Testis (tissue), 3 donors: ENCODE results near the gene COL15A1. TPM values are rescaled to one million over a fixed set of nuclear protein-coding genes. Genes with fewer than 3 reads are reported as not detected.

ENCODE experiments used
- DNase-seq: peaks from one replicate; pipeline ENCODE4 v3.0.0-alpha.2; 2019
- H3K27ac ChIP-seq, 2 donors: fragments of 200-600 bp; sonication (generic); one replicate each; pipeline ENCODE4 v1.5.1; 2019
- H3K27me3 ChIP-seq: fragments of 200-600 bp; sonication (generic); one replicate; pipeline ENCODE4 v1.5.1; 2019
- H3K36me3 ChIP-seq: fragments of 200-600 bp; sonication (generic); one replicate; pipeline ENCODE4 v1.5.1; 2017; ENCODE audit warnings: low read depth; ENCODE audit errors: missing control alignments
- H3K4me1 ChIP-seq: fragments of 200-600 bp; sonication (generic); one replicate; pipeline ENCODE4 v1.5.1; 2019
- H3K4me3 ChIP-seq, 2 donors: fragments of 200-600 bp; sonication (generic); one replicate each; pipeline ENCODE4 v1.5.1; 2017 to 2019
- H3K9me3 ChIP-seq: fragments of 200-600 bp; sonication (generic); one replicate; pipeline ENCODE4 v1.5.1; 2017
- CTCF ChIP-seq, 3 experiments: fragments of 450-650 bp in 2 of 3; fragments of 200-600 bp in 1 of 3; sonication (generic) in 1 of 3; IDR thresholded peaks; one replicate each; pipeline ENCODE4 v1.5.1; 2016 to 2019; ENCODE audit warnings: antibody characterized with exemption in 3 of 3, mild to moderate bottlenecking in 2 of 3, moderate library complexity in 1 of 3
- POLR2A ChIP-seq: fragments of 450-650 bp; IDR thresholded peaks from one replicate; pipeline ENCODE4 v1.6.1; 2017; ENCODE audit warnings: antibody characterized with exemption, mild to moderate bottlenecking, moderate library complexity
- WGBS, 2 donors: methylation state at CpG; one replicate each; pipeline ENCODE4 v1.1.5; 2018; 5-methylcytosine and 5-hydroxymethylcytosine counted together
- intact Hi-C: fragments of 100-400 bp; cut with DNase I; formaldehyde crosslinking; loops from one replicate; pipeline ENCODE4 v1.15.1; 2023; ENCODE audit warnings: low total_unique reads
- polyA plus RNA-seq: library from polyadenylated mRNA; stranded (reverse); fragments of 350-450 nt; fragmentation: Illumina TruSeq; extraction: RNeasy Lipid Tissue Mini Kit (QIAGEN cat#74804); gene quantifications from one replicate; pipeline ENCODE4 v1.2.3, GENCODE V29; 2014; ENCODE audit warnings: low read depth, low replicate concordance; ENCODE audit not compliant: insufficient read depth
- total RNA-seq, 2 donors: library from RNA; depleted of rRNA; stranded (reverse); fragments of >200 nt; gene quantifications; one replicate each; pipeline ENCODE4 v1.2.3, GENCODE V29; 2016

The COL15A1 gene
- total and polyA plus RNA-seq, 3 donors from 2014 or later, result 37.2 to 55.5 (median 49.4) TPM

- H3K4me1 ChIP-seq, result no peaks in the 10 kb centered on the region
- WGBS, 2 donors, result 73 to 86% methylated on average over 3 of the region's 3 CpGs
- TF ChIP-seq POLR2A, result no peak
- no peaks in the 10 kb centered on the region for H3K9me3 ChIP-seq
- no peaks in the 10 kb centered on the region for H3K27me3 ChIP-seq
- H3K36me3 ChIP-seq, result no peaks in the 10 kb centered on the region
- H3K4me3 ChIP-seq, result no peak overlapping the region
- no peak for DNase-seq
- H3K27ac ChIP-seq, result no peak overlapping the region
- intact Hi-C loops, result no loop called here
Measured at GRCh38 chr9:99040911-99041582, 97.3 kb downstream of the COL15A1 start.

- Histone ChIP-seq H3K36me3 (no peaks in the 10 kb centered on the region), H3K9me3 (no peaks in the 10 kb centered on the region), H3K4me3 (no peak overlapping the region), H3K27me3 (no peaks in the 10 kb centered on the region), H3K4me1 (no peaks in the 10 kb centered on the region), H3K27ac (no peak overlapping the region)
- WGBS, 2 donors, result 80 to 90% methylated on average over 4 of the region's 4 CpGs
- no peak for DNase-seq
- intact Hi-C loops, result no loop called here
- no peak for TF ChIP-seq POLR2A
- TF ChIP-seq CTCF (IDR thresholded peaks at IDR 0.05), result no peak
Measured at GRCh38 chr9:99041618-99042017, 97.9 kb downstream of the COL15A1 start.

GRCh38 chr9:99042620-99043019 lies 98.9 kb downstream of the COL15A1 start:
- Histone ChIP-seq H3K4me1 (no peaks in the 10 kb centered on the region), H3K27me3 (no peaks in the 10 kb centered on the region), H3K4me3 (no peak overlapping the region), H3K36me3 (no peaks in the 10 kb centered on the region), H3K27ac (no peak overlapping the region), H3K9me3 (no peaks in the 10 kb centered on the region)
- TF ChIP-seq CTCF (IDR thresholded peaks at IDR 0.05), result no peak
- TF ChIP-seq POLR2A, result no peak
- no peak for DNase-seq
- intact Hi-C loops, result no loop called here
- 90 to 94% methylated on average over 6 of the region's 6 CpGs for WGBS, 2 donors

GRCh38 chr9:99044827-99045226 lies 101.1 kb downstream of the COL15A1 start:
- no peaks in the 10 kb centered on the region for H3K36me3 ChIP-seq
- intact Hi-C loops, result no loop called here
- H3K27me3 ChIP-seq, result no peaks in the 10 kb centered on the region
- H3K27ac ChIP-seq, result no peak overlapping the region
- no peaks in the 10 kb centered on the region for H3K9me3 ChIP-seq
- WGBS, 2 donors, result 72 to 83% methylated on average over 4 of the region's 4 CpGs
- TF ChIP-seq POLR2A (no peak), CTCF (IDR thresholded peaks at IDR 0.05) (no peak)
- DNase-seq, result no peak
- H3K4me1 ChIP-seq, result no peaks in the 10 kb centered on the region
- H3K4me3 ChIP-seq, result no peak overlapping the region

- TF ChIP-seq POLR2A (no peak), CTCF (IDR thresholded peaks at IDR 0.05) (no peak)
- WGBS, 2 donors, result 89 to 95% methylated on average over 3 of the region's 3 CpGs
- intact Hi-C loops, result no loop called here
- peaks cover under 1% of the 10 kb centered on the region for H3K4me1 ChIP-seq
- no peaks in the 10 kb centered on the region for H3K9me3 ChIP-seq
- no peak overlapping the region for H3K27ac ChIP-seq
- no peaks in the 10 kb centered on the region for H3K27me3 ChIP-seq
- no peaks in the 10 kb centered on the region for H3K36me3 ChIP-seq
- H3K4me3 ChIP-seq, result no peak overlapping the region
- DNase-seq, result no peak
Measured at GRCh38 chr9:99046068-99046467, 102.4 kb downstream of the COL15A1 start.
